Activated naive CD4-positive, alpha-beta T cell treated with anti-CD3 and anti-CD28 coated beads, Interleukin-2, amount 50 U/mL, for 24 hours (primary cell): ENCODE measurements around the gene BCAR1.
"Not testable (repeated sequence)": the region's sequence is repeated elsewhere in the genome, so short reads cannot be mapped to it uniquely, and the experiment has no call there.

Experiments used
- H3K27ac Mint-ChIP-seq: one replicate; pipeline ENCODE4 v1.8.0; 2021; ENCODE audit warnings: mild to moderate bottlenecking, mixed read lengths
- H3K27me3 Mint-ChIP-seq: one replicate; pipeline ENCODE4 v1.8.0; 2021; ENCODE audit warnings: mixed read lengths
- H3K36me3 Mint-ChIP-seq: one replicate; pipeline ENCODE4 v1.8.0; 2021; ENCODE audit warnings: mixed read lengths
- H3K4me1 Mint-ChIP-seq: one replicate; pipeline ENCODE4 v1.8.0; 2021; ENCODE audit warnings: mixed read lengths
- H3K4me3 Mint-ChIP-seq: one replicate; pipeline ENCODE4 v1.8.0; 2021; ENCODE audit warnings: mild to moderate bottlenecking, mixed read lengths
- H3K9me3 Mint-ChIP-seq: one replicate; pipeline ENCODE4 v1.8.0; 2021; ENCODE audit warnings: mixed read lengths

Gene BCAR1

DNA sequence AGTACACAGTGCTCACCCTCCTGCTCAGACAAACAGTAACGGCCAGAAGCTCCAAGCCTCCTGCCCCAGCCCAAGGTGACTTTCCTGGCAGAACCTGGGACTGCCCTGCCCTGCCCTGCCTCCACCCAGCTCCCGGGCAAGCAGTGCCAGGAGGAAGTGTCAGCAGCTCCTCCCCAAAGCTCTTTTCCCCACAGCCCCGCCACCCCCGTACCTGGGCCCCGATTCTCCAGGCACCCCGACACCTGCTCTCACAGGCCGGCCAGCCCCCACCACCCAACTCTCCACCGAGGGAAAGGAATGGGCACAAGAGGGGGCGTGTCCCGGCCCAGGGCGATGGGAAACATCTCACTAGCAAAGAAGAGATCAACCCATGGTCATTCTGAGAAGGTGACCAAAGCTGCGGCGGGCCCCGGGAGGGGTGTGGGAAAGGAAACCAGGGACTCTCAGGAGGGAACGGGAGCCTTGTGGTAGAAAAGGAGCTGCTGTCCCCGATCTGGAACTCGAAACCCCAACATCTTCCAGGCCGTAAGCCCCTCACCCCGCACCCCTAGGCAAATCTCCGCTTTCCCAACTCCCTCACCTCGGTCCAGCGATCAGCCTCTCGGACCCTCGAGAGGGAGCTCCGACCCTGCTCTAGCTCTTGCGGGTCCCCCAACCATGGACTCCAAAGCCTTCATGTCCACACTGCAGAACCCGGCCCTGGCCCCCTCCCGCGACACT lies 1.2 kb downstream of the BCAR1 start:
- Mint-ChIP-seq H3K4me1 (peaks cover 3% of the 10 kb centered on the region), H3K9me3 (no peaks in the 10 kb centered on the region), H3K4me3 (peak overlapping the region; percentile 62)

GRCh38 chr16:75249441-75249840 lies 2.0 kb downstream of the BCAR1 start:
- H3K27me3 Mint-ChIP-seq, result peaks cover 14% of the 10 kb centered on the region
- H3K4me3 Mint-ChIP-seq, result no peak overlapping the region
- H3K36me3 Mint-ChIP-seq, result no peaks in the 10 kb centered on the region
- no peaks in the 10 kb centered on the region for H3K9me3 Mint-ChIP-seq
- H3K27ac Mint-ChIP-seq, result no peak overlapping the region
- H3K4me1 Mint-ChIP-seq, result peaks cover 3% of the 10 kb centered on the region

More for the DNA sequence above, 1.2 kb downstream of the BCAR1 start:
- no peaks in the 10 kb centered on the region for H3K36me3 Mint-ChIP-seq
- peaks cover 17% of the 10 kb centered on the region for H3K27me3 Mint-ChIP-seq
- no peak overlapping the region for H3K27ac Mint-ChIP-seq

- H3K36me3 Mint-ChIP-seq, result no peaks in the 10 kb centered on the region
- H3K27me3 Mint-ChIP-seq, result peaks cover 11% of the 10 kb centered on the region
- H3K4me3 Mint-ChIP-seq, result no peak overlapping the region
- no peaks in the 10 kb centered on the region for H3K9me3 Mint-ChIP-seq
- H3K4me1 Mint-ChIP-seq, result peaks cover 3% of the 10 kb centered on the region
- no peak overlapping the region for H3K27ac Mint-ChIP-seq
Observed at GRCh38 chr16:75248536-75249380, 2.7 kb downstream of the BCAR1 start.

- Mint-ChIP-seq H3K27ac (no peak overlapping the region), H3K4me1 (peaks cover 3% of the 10 kb centered on the region), H3K9me3 (no peaks in the 10 kb centered on the region), H3K4me3 (no peak overlapping the region), H3K27me3 (peaks cover 10% of the 10 kb centered on the region), H3K36me3 (no peaks in the 10 kb centered on the region)
Observed at GRCh38 chr16:75248142-75248535, 3.3 kb downstream of the BCAR1 start.

GRCh38 chr16:75247249-75247648 lies 4.2 kb downstream of the BCAR1 start:
- H3K27me3 Mint-ChIP-seq, result peaks cover 6% of the 10 kb centered on the region
- H3K27ac Mint-ChIP-seq, result no peak overlapping the region
- H3K4me3 Mint-ChIP-seq, result no peak overlapping the region
- H3K9me3 Mint-ChIP-seq, result no peaks in the 10 kb centered on the region
- H3K36me3 Mint-ChIP-seq, result no peaks in the 10 kb centered on the region
- peaks cover 3% of the 10 kb centered on the region for H3K4me1 Mint-ChIP-seq

DNA sequence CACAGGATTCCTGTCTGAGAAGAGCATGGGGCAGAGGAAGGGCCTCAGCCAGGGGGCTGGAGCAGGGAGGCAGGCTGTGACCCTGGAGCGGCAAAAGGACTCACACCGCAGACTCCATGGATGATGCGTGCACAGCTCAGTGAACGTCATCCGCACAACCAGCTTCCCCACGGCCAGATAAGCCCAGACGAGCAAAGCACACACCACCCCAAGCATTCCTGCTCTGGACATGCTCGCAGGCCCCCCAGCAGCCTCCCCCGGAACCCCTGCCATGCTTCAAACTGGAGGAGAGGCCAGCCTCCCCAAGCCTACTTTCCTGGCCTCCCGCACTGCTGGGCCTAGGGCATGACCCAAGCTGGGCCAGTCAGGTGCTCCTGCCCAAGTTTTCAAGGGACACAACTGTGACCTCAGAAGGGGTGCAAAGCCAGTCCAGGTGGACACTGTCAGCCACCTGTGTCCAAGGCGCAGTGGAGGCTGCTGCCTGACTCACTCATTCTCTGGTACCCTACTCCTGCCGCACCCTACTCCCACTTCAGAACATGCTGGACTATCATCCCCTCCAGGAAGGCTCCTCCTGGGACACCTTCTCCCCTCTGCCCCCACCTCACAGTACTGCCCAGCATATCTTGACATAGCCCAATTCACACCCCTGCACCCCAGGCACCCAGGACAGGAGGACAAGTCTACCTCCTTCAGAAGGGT lies 4.8 kb downstream of the BCAR1 start:
- H3K9me3 Mint-ChIP-seq, result no peaks in the 10 kb centered on the region
- no peaks in the 10 kb centered on the region for H3K36me3 Mint-ChIP-seq
- H3K27ac Mint-ChIP-seq, result no peak overlapping the region
- no peak overlapping the region for H3K4me3 Mint-ChIP-seq
- H3K4me1 Mint-ChIP-seq, result peaks cover 3% of the 10 kb centered on the region
- H3K27me3 Mint-ChIP-seq, result peaks cover 4% of the 10 kb centered on the region

DNA sequence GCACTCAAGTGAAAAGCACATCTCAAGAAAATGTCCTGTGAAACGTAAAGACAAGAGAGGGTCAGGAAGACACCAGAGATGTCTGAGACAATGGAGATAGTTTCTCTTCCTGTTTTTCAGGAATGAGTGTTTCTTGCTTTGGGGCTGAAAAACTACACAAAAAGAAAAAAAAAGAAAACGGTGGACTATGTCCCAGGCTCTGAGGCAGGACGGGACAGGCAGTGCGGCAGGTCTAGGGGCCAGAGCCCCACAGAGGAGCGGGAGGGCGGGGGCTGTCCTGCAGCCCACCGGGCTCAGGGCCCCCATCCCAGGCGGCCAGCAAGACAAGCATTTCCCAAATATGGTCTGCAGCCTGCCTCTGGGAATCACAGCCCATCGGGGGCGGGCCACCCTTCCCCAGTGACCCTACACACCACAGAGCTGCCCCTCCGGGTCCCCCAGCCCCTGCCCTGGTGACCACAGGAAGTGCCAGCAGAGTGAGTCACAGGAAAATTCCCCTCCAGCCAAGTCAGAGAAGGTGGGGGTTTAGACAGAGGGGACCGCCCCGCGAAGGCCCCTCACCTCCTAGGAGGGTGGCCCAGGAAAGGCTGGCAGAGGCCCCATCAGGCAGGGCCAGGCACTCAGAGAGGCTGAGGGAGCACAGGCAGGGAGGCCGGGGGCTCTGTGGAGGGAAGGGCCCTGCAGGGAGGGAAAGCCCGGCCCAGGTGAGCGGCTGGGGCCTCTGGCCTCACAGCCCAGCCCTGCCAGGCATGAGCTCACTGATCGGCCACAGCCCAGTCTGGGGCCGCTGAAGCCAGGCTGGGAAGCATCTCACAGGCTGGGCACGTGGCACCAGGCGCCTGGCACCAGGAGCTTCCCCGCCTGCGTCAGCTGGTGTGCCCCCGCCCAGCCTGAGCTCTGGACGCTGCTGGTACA lies 6.3 kb downstream of the BCAR1 start:
- H3K36me3 Mint-ChIP-seq, result no peaks in the 10 kb centered on the region
- no peaks in the 10 kb centered on the region for H3K9me3 Mint-ChIP-seq
- no peaks in the 10 kb centered on the region for H3K4me1 Mint-ChIP-seq
- peaks cover 2% of the 10 kb centered on the region for H3K27me3 Mint-ChIP-seq
- H3K4me3 Mint-ChIP-seq, result peak overlapping the region; percentile 20
- no peak overlapping the region for H3K27ac Mint-ChIP-seq

- Mint-ChIP-seq H3K4me3 (peak overlapping the region; percentile 20), H3K9me3 (no peaks in the 10 kb centered on the region), H3K27me3 (no peaks in the 10 kb centered on the region), H3K27ac (no peak overlapping the region), H3K36me3 (no peaks in the 10 kb centered on the region), H3K4me1 (no peaks in the 10 kb centered on the region)
Observed at GRCh38 chr16:75244225-75244809, 7.1 kb downstream of the BCAR1 start.

GRCh38 chr16:75243667-75244224 lies 7.7 kb downstream of the BCAR1 start:
- H3K27me3 Mint-ChIP-seq, result no peaks in the 10 kb centered on the region

DNA sequence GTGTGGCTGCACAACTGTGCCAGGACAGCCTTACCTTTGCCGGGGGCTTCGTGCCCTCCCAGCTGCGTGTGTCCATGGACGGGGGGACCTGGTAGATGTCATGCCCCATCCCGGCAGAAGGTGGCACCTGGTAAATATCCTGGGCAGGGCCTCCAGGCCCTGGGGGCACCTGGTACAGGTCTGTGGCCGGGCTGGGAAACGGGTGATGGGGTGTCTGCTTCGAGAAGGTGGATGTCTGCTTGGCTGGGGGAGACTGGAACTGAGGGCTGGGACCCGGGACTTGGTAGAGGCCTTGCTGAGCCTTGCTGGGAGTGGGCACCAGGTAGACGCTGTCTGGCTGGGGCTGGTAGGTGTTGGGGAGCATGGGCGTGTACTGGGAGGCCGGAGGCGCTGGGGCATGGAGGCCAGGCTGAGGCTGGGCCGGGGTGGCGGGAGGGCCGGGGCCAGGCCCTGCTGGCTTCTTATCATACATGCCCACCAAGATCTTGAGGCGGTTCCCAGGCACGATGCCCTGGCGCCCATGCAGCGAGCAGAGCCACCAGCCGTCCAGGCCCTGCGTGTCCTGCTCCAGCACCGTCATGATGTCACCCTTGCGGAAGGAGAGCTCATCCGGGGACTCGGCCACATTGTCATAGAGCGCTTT lies 8.9 kb downstream of the BCAR1 start:
- not testable (repeated sequence) for H3K4me3 Mint-ChIP-seq, H3K9me3 Mint-ChIP-seq, H3K4me1 Mint-ChIP-seq, H3K27me3 Mint-ChIP-seq, H3K36me3 Mint-ChIP-seq, H3K27ac Mint-ChIP-seq

More at GRCh38 chr16:75243667-75244224, 7.7 kb downstream of the BCAR1 start:
- Mint-ChIP-seq H3K36me3 (no peaks in the 10 kb centered on the region), H3K27ac (no peak overlapping the region), H3K4me1 (no peaks in the 10 kb centered on the region), H3K4me3 (no peak overlapping the region), H3K9me3 (no peaks in the 10 kb centered on the region)

GRCh38 chr16:75241955-75242354 lies 9.5 kb downstream of the BCAR1 start:
- no peaks in the 10 kb centered on the region for H3K4me1 Mint-ChIP-seq
- H3K36me3 Mint-ChIP-seq, result no peaks in the 10 kb centered on the region
- no peaks in the 10 kb centered on the region for H3K9me3 Mint-ChIP-seq
- no peak overlapping the region for H3K4me3 Mint-ChIP-seq
- H3K27ac Mint-ChIP-seq, result no peak overlapping the region
- no peaks in the 10 kb centered on the region for H3K27me3 Mint-ChIP-seq

DNA sequence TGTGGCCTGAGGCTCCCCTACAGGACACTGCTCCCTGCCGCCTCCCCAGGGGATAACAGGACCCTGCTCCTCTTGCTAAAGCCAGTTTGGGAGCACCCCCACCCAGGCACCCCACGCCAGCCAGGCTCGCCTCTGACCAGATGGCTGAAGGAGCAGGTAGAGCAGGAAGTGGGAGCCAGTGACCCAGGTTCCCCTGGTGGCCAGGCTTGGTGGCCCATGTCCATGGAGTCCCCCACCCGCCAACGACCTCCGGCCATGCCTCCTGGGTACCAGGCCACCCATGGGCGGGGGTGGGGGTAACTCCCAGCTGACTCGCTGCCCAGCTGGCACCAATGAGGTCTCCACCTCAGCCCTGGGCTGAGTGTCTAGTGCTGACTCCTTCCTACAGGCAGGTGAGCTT lies 10.0 kb downstream of the BCAR1 start:
- Mint-ChIP-seq H3K27me3 (no peaks in the 10 kb centered on the region), H3K9me3 (no peaks in the 10 kb centered on the region), H3K4me1 (no peaks in the 10 kb centered on the region), H3K4me3 (no peak overlapping the region), H3K36me3 (no peaks in the 10 kb centered on the region), H3K27ac (no peak overlapping the region)

- not testable (repeated sequence) for H3K9me3 Mint-ChIP-seq, H3K27me3 Mint-ChIP-seq, H3K4me3 Mint-ChIP-seq, H3K27ac Mint-ChIP-seq, H3K4me1 Mint-ChIP-seq, H3K36me3 Mint-ChIP-seq
Observed at GRCh38 chr16:75240633-75241032, 10.8 kb downstream of the BCAR1 start.

DNA sequence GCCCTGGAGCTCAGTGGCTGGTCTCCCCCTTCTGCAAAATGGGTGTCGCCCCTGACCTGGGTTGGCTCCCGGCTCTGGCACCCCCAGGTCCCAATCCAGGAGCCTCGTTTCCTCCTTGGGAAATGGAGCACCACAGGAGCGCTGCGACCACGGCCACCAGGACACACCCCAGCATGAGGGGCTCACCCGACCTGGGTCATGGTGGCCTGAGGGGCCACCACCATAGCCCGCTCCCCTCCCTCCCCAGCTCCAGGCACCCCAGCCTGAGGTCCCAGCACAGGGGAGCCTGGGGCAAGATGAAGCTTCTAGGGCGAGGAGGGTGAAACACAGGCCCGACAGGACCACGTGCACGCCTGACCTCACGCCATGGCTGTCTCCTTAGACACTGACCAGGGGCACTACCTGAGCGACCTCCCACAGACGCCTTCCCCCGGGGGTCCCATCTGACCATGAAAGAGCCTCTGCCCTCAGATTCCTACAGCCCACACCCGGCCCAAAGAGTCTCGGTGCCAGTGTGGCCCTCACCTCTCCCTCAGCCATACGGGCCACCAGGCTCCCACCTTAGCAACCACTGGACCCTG lies 11.8 kb downstream of the BCAR1 start:
- Mint-ChIP-seq H3K27ac (no peak overlapping the region), H3K4me1 (no peaks in the 10 kb centered on the region), H3K4me3 (no peak overlapping the region), H3K36me3 (no peaks in the 10 kb centered on the region), H3K27me3 (no peaks in the 10 kb centered on the region), H3K9me3 (no peaks in the 10 kb centered on the region)
